GM12878 (cell line): ENCODE results near the gene AMY2B. TPM values are rescaled to one million over a fixed set of nuclear protein-coding genes. Genes with fewer than 3 reads are reported as not detected.

Experiments used
- ATAC-seq: fragments of 200-7000 bp; cut with Tn5 transposase; 3 replicates; pipeline ENCODE4 v1.9.1; 2020; ENCODE audit warnings: mild to moderate bottlenecking, moderate library complexity
- BruUV-seq: library from RNA; stranded (reverse); fragments of 400-500 nt; replicated peaks from 2 replicates; lab custom pipeline; 2021; lab: Mats Ljungman, UMichigan
- CTCF ChIA-PET: fragments of 300-600 bp; sonication (Branson Sonifier 250); formaldehyde crosslinking; extraction: SDS; loops from one replicate; lab custom pipeline; 2021; ENCODE audit warnings: inconsistent platforms; lab: Yijun Ruan, JAX
- POLR2A ChIA-PET: fragments of 350-600 bp; formaldehyde crosslinking; extraction: SDS; loops from one replicate; lab custom pipeline; 2021; ENCODE audit warnings: inconsistent platforms; lab: Charles Lee
- RAD21 ChIA-PET: fragments of 300-600 bp; sonication (Branson Sonifier 250); formaldehyde crosslinking; loops from one replicate; lab custom pipeline; 2023; ENCODE audit warnings: antibody characterized with exemption; ENCODE audit not compliant: unreplicated experiment; lab: Charles Lee
- SMC1A ChIA-PET: fragments of 300-600 bp; sonication (Branson Sonifier 250); formaldehyde crosslinking; loops from one replicate; lab custom pipeline; 2023; ENCODE audit not compliant: unreplicated experiment, uncharacterized antibody; lab: Charles Lee
- DNase-seq: peaks from one replicate; pipeline ENCODE4 v3.0.0-alpha.2; 2011; ENCODE audit warnings: low read depth, low spot score
- FAIRE-seq: peaks from 3 replicates; lab custom pipeline; 2011; peaks lifted over from hg19 to GRCh38; lab: Jason Lieb, UNC
- H2AFZ ChIP-seq: 2 replicates; pipeline ENCODE4 v1.6.0; 2011; ENCODE audit warnings: low read depth, low read length, control low read depth; ENCODE audit not compliant: control insufficient read depth
- H3K27ac ChIP-seq: 2 replicates; pipeline ENCODE4 v1.5.1; 2011; ENCODE audit warnings: control low read depth; ENCODE audit not compliant: control insufficient read depth, insufficient read depth
- H3K27me3 ChIP-seq, 2 experiments: replicated peaks in 1 of 2; 2 replicates each; pipeline versions ENCODE4 v1.6.0 to v1.6.1; 2011; ENCODE audit warnings: low read length in 1 of 2; ENCODE audit not compliant: control insufficient read depth in 2 of 2, insufficient read depth in 2 of 2
- H3K36me3 ChIP-seq, 2 experiments: 2 replicates each; pipeline ENCODE4 v1.5.1; 2011; ENCODE audit warnings: low read length in 1 of 2; ENCODE audit not compliant: control insufficient read depth in 2 of 2, insufficient read depth in 2 of 2
- H3K4me1 ChIP-seq: 2 replicates; pipeline ENCODE4 v1.6.1; 2011; ENCODE audit warnings: mild to moderate bottlenecking, low read length, moderate library complexity, mixed read lengths; ENCODE audit not compliant: control insufficient read depth, insufficient read depth
- H3K4me2 ChIP-seq: 2 replicates; pipeline ENCODE4 v1.6.0; 2011; ENCODE audit warnings: control low read depth; ENCODE audit not compliant: control insufficient read depth, insufficient read depth
- H3K4me3 ChIP-seq: fragments of 200-600 bp; sonication (generic); 2 replicates; pipeline ENCODE4 v1.5.1; 2016
- H3K79me2 ChIP-seq: 2 replicates; pipeline ENCODE4 v1.6.0; 2011; ENCODE audit warnings: low read length; ENCODE audit not compliant: control insufficient read depth, insufficient read depth
- H3K9ac ChIP-seq: 2 replicates; pipeline ENCODE4 v1.8.0; 2011; ENCODE audit warnings: low read length, control low read depth, mixed read lengths; ENCODE audit not compliant: control insufficient read depth, insufficient read depth
- H3K9me3 ChIP-seq: replicated peaks from 3 replicates; pipeline ENCODE4 v1.5.1; 2011; ENCODE audit warnings: mild to moderate bottlenecking, low read length; ENCODE audit not compliant: control insufficient read depth, insufficient read depth
- H4K20me1 ChIP-seq: 2 replicates; pipeline ENCODE4 v1.6.0; 2011; ENCODE audit not compliant: control insufficient read depth, insufficient read depth
- CTCF ChIP-seq, 3 experiments: IDR thresholded peaks in 2 of 3; conservative IDR thresholded peaks in 1 of 3; 2 replicates each; pipeline ENCODE4 v1.5.1; 2011; ENCODE audit warnings: low read depth in 3 of 3, low read length in 3 of 3, mild to moderate bottlenecking in 3 of 3, control low read depth in 2 of 3, moderate library complexity in 2 of 3, inconsistent platforms in 1 of 3, mixed read lengths in 1 of 3; ENCODE audit not compliant: control insufficient read depth in 2 of 3, insufficient read depth in 1 of 3; ENCODE audit errors: extremely low read depth in 1 of 3
- EGR1 ChIP-seq, 2 experiments: IDR thresholded peaks; 1 replicate in 1 of 2; 2 replicates in 1 of 2; pipeline ENCODE4 v1.6.1; 2011 to 2012; ENCODE audit warnings: low read depth in 2 of 2, low read length in 2 of 2, borderline replicate concordance in 1 of 2, mild to moderate bottlenecking in 1 of 2, moderate library complexity in 1 of 2
- MYB ChIP-seq: fragments of 150-350 bp; IDR thresholded peaks from 2 replicates; pipeline ENCODE4 v1.6.1; 2014; ENCODE audit warnings: mild to moderate bottlenecking, low read depth, low read length, borderline replicate concordance
- POLR2AphosphoS2 ChIP-seq: IDR thresholded peaks from 2 replicates; pipeline ENCODE4 v1.6.1; 2011; ENCODE audit warnings: low read depth, mild to moderate bottlenecking, low read length, improper control_type of control experiment, moderate library complexity
- RBBP5 ChIP-seq: fragments of 200-600 bp; sonication (generic); conservative IDR thresholded peaks from 2 replicates; pipeline ENCODE4 v1.6.1; 2016
- SIX5 ChIP-seq: IDR thresholded peaks from 2 replicates; pipeline ENCODE4 v1.6.1; 2011; ENCODE audit warnings: mild to moderate bottlenecking, low read depth, low read length, moderate library complexity; ENCODE audit not compliant: severe bottlenecking
- SP1 ChIP-seq: IDR thresholded peaks from one replicate; pipeline ENCODE4 v1.6.1; 2011; ENCODE audit warnings: low read depth, low read length
- WGBS: methylation state at CpG from one replicate; pipeline ENCODE4 v1.1.6; 2016; ENCODE audit warnings: low lambda C conversion rate; ENCODE audit not compliant: insufficient replicate concordance, insufficient coverage; ENCODE audit errors: missing lambda C conversion rate; 5-methylcytosine and 5-hydroxymethylcytosine counted together
- in situ Hi-C: fragments of 300-500 bp; cut with MboI; formaldehyde crosslinking; loops from 9 replicates; pipeline ENCODE4 v1.14.3; 2018; ENCODE audit warnings: mixed read lengths
- intact Hi-C: fragments of 100-400 bp; cut with micrococcal nuclease; formaldehyde crosslinking; loops from one replicate; pipeline ENCODE4 v1.14.2; 2022; ENCODE audit not compliant: unreplicated experiment
- polyA plus RNA-seq, 11 experiments: library from polyadenylated mRNA; depleted of rRNA in 4 of 11; unstranded in 6 of 11; stranded (reverse) in 5 of 11; fragments of >200 nt; fragmentation: Nextera tagmentation in 4 of 11; fragmentation: Illumina TruSeq in 1 of 11; extraction: Ambion mirVana in 4 of 11; extraction: Trizol in 1 of 11; gene quantifications; 1 replicate in 1 of 11; 2 replicates in 10 of 11; pipeline versions ENCODE4 v1.2.1 to v1.2.3, GENCODE V29; 2011 to 2016; ENCODE audit warnings: inconsistent platforms in 2 of 11, missing spikeins in 2 of 11, low read depth in 1 of 11
- total RNA-seq, 4 experiments: library from RNA; depleted of rRNA in 3 of 4; stranded (reverse); fragments of >200 nt in 3 of 4; fragmentation: Illumina TruSeq in 1 of 4; extraction: Trizol in 1 of 4; gene quantifications; 2 replicates each; pipeline versions ENCODE4 v1.2.1 to v1.2.3, GENCODE V29; 2013 to 2021
- TF ChIP-seq, protein P1 (sequence below): fragments of 450-650 bp; IDR thresholded peaks from 2 replicates; pipeline ENCODE4 v1.6.1; 2018; ENCODE audit warnings: mild to moderate bottlenecking, low read depth, moderate library complexity; ENCODE audit not compliant: partially characterized antibody
- TF ChIP-seq, protein P2 (sequence below): fragments of 450-650 bp; IDR thresholded peaks from 2 replicates; pipeline ENCODE4 v1.6.1; 2016; ENCODE audit warnings: mild to moderate bottlenecking, moderate library complexity, borderline replicate concordance

Gene AMY2B
- total and polyA plus RNA-seq, 10 of the 15 experiments (the other 5 are each of a cell fraction or from before 2014, with no cell fraction given), result 2.1 to 9.9 (median 4.8) TPM

DNA sequence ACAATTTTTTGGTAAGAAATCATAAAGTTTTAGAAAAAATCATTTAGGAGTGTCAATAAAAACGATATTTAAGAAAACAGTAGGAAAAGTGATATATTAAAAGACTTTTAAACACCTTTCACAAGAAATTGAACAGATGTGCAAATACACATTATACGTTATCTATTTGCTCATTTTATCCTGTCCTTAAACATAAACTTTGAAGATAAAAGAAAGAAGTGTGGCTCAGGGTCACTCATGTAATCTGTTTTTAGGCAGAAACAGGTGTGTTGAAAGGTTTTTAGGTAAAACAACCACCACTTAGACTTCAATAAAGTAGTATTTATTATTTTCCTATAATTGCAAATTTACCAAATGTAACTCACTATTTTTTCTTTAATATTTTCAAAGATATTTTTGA is 13.1 kb downstream of the AMY2B start:
- H3K4me2 ChIP-seq, result no peak overlapping the region

More for the DNA sequence above, 13.1 kb downstream of the AMY2B start:
- H3K9me3 ChIP-seq, result no peaks in the 10 kb centered on the region
- no peaks in the 10 kb centered on the region for H3K27me3 ChIP-seq
- no peak overlapping the region for H3K9ac ChIP-seq
- no peaks in the 10 kb centered on the region for H3K36me3 ChIP-seq
- in situ Hi-C loops (no loop called here), intact Hi-C loops (no loop called here)
- DNase-seq (no peak), FAIRE-seq (no peak), ATAC-seq (no peak)
- no peak overlapping the region for H2AFZ ChIP-seq
- ChIA-PET RAD21 (no interaction called here), POLR2A (no interaction called here), SMC1A (no interaction called here)
- H3K4me3 ChIP-seq, result no peak overlapping the region
- no peaks in the 10 kb centered on the region for H3K4me1 ChIP-seq
- TF ChIP-seq SIX5, result no peak
- TF ChIP-seq POLR2AphosphoS2, result no peak
- TF ChIP-seq RBBP5, result no peak
- TF ChIP-seq, protein P1, sequence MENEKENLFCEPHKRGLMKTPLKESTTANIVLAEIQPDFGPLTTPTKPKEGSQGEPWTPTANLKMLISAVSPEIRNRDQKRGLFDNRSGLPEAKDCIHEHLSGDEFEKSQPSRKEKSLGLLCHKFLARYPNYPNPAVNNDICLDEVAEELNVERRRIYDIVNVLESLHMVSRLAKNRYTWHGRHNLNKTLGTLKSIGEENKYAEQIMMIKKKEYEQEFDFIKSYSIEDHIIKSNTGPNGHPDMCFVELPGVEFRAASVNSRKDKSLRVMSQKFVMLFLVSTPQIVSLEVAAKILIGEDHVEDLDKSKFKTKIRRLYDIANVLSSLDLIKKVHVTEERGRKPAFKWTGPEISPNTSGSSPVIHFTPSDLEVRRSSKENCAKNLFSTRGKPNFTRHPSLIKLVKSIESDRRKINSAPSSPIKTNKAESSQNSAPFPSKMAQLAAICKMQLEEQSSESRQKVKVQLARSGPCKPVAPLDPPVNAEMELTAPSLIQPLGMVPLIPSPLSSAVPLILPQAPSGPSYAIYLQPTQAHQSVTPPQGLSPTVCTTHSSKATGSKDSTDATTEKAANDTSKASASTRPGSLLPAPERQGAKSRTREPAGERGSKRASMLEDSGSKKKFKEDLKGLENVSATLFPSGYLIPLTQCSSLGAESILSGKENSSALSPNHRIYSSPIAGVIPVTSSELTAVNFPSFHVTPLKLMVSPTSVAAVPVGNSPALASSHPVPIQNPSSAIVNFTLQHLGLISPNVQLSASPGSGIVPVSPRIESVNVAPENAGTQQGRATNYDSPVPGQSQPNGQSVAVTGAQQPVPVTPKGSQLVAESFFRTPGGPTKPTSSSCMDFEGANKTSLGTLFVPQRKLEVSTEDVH, result no peak
- TF ChIP-seq EGR1 (IDR thresholded peaks at IDR 0.05; ENCODE audit: borderline replicate concordance in 1 of 2, low read depth in 2 of 2, low read length in 2 of 2), result no peak
- no peak for TF ChIP-seq SP1
- TF ChIP-seq, protein P2, sequence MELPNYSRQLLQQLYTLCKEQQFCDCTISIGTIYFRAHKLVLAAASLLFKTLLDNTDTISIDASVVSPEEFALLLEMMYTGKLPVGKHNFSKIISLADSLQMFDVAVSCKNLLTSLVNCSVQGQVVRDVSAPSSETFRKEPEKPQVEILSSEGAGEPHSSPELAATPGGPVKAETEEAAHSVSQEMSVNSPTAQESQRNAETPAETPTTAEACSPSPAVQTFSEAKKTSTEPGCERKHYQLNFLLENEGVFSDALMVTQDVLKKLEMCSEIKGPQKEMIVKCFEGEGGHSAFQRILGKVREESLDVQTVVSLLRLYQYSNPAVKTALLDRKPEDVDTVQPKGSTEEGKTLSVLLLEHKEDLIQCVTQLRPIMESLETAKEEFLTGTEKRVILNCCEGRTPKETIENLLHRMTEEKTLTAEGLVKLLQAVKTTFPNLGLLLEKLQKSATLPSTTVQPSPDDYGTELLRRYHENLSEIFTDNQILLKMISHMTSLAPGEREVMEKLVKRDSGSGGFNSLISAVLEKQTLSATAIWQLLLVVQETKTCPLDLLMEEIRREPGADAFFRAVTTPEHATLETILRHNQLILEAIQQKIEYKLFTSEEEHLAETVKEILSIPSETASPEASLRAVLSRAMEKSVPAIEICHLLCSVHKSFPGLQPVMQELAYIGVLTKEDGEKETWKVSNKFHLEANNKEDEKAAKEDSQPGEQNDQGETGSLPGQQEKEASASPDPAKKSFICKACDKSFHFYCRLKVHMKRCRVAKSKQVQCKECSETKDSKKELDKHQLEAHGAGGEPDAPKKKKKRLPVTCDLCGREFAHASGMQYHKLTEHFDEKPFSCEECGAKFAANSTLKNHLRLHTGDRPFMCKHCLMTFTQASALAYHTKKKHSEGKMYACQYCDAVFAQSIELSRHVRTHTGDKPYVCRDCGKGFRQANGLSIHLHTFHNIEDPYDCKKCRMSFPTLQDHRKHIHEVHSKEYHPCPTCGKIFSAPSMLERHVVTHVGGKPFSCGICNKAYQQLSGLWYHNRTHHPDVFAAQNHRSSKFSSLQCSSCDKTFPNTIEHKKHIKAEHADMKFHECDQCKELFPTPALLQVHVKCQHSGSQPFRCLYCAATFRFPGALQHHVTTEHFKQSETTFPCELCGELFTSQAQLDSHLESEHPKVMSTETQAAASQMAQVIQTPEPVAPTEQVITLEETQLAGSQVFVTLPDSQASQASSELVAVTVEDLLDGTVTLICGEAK, result no peak
- TF ChIP-seq MYB, result no peak
- no peak for TF ChIP-seq CTCF (IDR thresholded peaks at IDR 0.05 in 2 of 3, conservative IDR thresholded peaks at IDR 0.05 in 1 of 3; ENCODE audit: control insufficient read depth in 2 of 3, extremely low read depth in 1 of 3, insufficient read depth in 1 of 3, low read depth in 3 of 3, low read length in 3 of 3)
- TF ChIP-seq, all 136 proteins: peak for 0
- Histone ChIP-seq H3K27ac (no peak overlapping the region), H3K79me2 (no peaks in the 10 kb centered on the region), H4K20me1 (no peaks in the 10 kb centered on the region)
- CTCF ChIA-PET, result no interaction called here
- BruUV-seq, result no TSS peak
- 50% methylated on average over 2 of the region's 2 CpGs for WGBS
